Muscle of leg (tissue), 11 donors: ENCODE measurements around the gene PRR20G. TPM values are rescaled to one million over a fixed set of nuclear protein-coding genes. Genes with fewer than 3 reads are reported as not detected.

Source experiments
- DNase-seq: peaks from one replicate; pipeline ENCODE4 v3.0.0; 2013
- H3K27ac ChIP-seq: one replicate; pipeline ENCODE4 v1.5.1; 2013; ENCODE audit warnings: mild to moderate bottlenecking, low read length, control low read depth
- H3K27me3 ChIP-seq: one replicate; pipeline ENCODE4 v1.6.1; 2013; ENCODE audit warnings: low read length; ENCODE audit not compliant: control insufficient read depth, insufficient read depth
- H3K36me3 ChIP-seq: one replicate; pipeline ENCODE4 v1.6.1; 2013; ENCODE audit warnings: low read length; ENCODE audit not compliant: control insufficient read depth, insufficient read depth
- H3K4me1 ChIP-seq: one replicate; pipeline ENCODE4 v1.6.1; 2013; ENCODE audit warnings: low read length; ENCODE audit not compliant: control insufficient read depth, insufficient read depth
- H3K4me3 ChIP-seq: one replicate; pipeline ENCODE4 v1.5.1; 2013; ENCODE audit warnings: low read length, control low read depth
- H3K9me3 ChIP-seq: replicated peaks from 2 replicates; pipeline ENCODE4 v1.6.1; 2013; ENCODE audit warnings: low read depth, low read length; ENCODE audit not compliant: control insufficient read depth
- WGBS: methylation state at CpG from one replicate; pipeline ENCODE4 v1.1.5; 2013; ENCODE audit warnings: missing lambda C conversion rate; ENCODE audit not compliant: insufficient coverage; 5-methylcytosine and 5-hydroxymethylcytosine counted together
- polyA plus RNA-seq, 8 donors: library from polyadenylated mRNA; unstranded; fragments of 120-200 nt; gene quantifications; one replicate each; pipeline versions ENCODE4 v1.2.1 to v1.2.3, GENCODE V29; 2013; ENCODE audit warnings: inconsistent platforms in 1 of 8, low replicate concordance in 1 of 8; ENCODE audit not compliant: insufficient read length in 8 of 8, insufficient read depth in 1 of 8
- total RNA-seq: library from RNA; stranded (reverse); fragments of 120-200 nt; gene quantifications from one replicate; pipeline ENCODE4 v1.2.4, GENCODE V29; 2013

PRR20G gene
- total and polyA plus RNA-seq, 9 donors: not detected

- no peak overlapping the region for H3K27ac ChIP-seq
- no peaks in the 10 kb centered on the region for H3K36me3 ChIP-seq
- H3K4me3 ChIP-seq: no peak overlapping the region
- WGBS: 48% methylated on average over 3 of the region's 9 CpGs
- H3K27me3 ChIP-seq: peaks cover 3% of the 10 kb centered on the region
- no peaks in the 10 kb centered on the region for H3K9me3 ChIP-seq
- DNase-seq: no peak
- H3K4me1 ChIP-seq: no peaks in the 10 kb centered on the region
These were observed 1.2 kb downstream of the PRR20G start for GRCh38 chr3:127286571-127287140.

DNA sequence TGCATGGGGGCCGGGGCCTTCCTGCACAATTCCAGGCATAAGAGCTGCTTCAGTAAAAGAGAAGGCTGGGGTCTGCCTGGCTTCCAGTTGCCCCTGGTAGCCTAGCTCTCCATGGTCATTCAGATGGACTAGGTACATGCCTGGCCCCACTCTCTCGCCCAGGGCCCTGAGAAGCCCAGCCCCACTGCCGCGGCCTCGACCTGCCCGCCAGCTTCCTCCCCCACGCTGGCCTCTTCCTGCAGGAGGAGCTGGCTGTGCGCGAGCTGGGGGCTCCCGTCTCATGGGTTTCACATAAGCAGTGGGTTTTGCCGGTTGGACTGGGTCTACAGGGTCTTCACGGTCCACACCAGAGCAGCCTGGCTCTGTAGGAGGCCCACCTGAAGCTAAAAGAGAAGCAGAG lies 3.6 kb downstream of the PRR20G start:
- Histone ChIP-seq H3K27me3 (peaks cover 3% of the 10 kb centered on the region), H3K27ac (no peak overlapping the region), H3K36me3 (no peaks in the 10 kb centered on the region), H3K4me1 (no peaks in the 10 kb centered on the region), H3K4me3 (no peak overlapping the region), H3K9me3 (no peaks in the 10 kb centered on the region)
- WGBS: 85% methylated on average over 12 of the region's 12 CpGs
- DNase-seq: no peak

DNA sequence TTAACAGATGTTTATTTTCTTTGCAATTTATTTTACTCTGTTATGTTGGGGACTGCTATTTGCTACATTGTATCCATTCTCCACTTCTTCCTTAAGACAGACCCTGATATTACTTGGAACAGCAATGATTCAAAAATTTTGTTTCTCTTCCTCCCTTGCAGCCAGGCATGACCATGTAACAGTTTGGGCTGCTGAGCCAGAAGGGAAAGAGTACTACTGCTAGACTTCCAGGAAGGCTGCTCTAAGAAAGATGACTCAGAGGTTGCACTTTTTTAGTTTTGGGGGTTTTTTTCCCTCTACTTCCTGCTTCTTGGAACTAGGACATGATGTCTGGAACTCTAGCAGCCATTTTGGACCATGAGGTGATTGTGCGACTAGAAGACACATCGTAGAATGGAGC lies 10.3 kb downstream of the PRR20G start:
- peaks cover 4% of the 10 kb centered on the region for H3K27me3 ChIP-seq
- peaks cover 5% of the 10 kb centered on the region for H3K9me3 ChIP-seq
- no peak overlapping the region for H3K4me3 ChIP-seq
- no CpG with 5 or more reads among the region's 2 CpGs for WGBS
- peak; percentile 91 for DNase-seq
- no peaks in the 10 kb centered on the region for H3K36me3 ChIP-seq
- H3K27ac ChIP-seq: peak overlapping the region; percentile 36
- H3K4me1 ChIP-seq: no peaks in the 10 kb centered on the region

DNA sequence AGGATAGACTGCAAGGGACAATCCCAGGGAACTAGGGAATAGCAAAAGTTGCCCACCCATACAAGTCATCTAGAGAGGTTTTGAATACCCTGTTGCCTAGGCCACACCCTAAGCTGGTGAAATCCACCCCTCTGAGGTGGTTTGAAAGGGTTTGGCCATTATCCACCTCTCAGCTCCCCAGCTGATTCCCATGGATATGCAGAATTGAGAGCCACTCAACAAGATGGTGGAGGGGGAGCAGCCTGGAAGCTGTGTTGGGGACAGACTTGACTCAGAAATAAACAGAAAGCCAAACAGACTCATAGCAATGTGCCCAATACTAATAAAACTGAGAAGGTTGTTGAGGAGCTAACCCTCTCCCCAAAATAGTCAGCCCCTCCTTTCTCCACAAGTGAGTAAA lies 10.9 kb downstream of the PRR20G start:
- Histone ChIP-seq H3K9me3 (peaks cover 5% of the 10 kb centered on the region), H3K27me3 (peaks cover 4% of the 10 kb centered on the region), H3K4me1 (no peaks in the 10 kb centered on the region), H3K27ac (no peak overlapping the region), H3K36me3 (no peaks in the 10 kb centered on the region), H3K4me3 (no peak overlapping the region)
- peak; percentile 17 for DNase-seq

DNA sequence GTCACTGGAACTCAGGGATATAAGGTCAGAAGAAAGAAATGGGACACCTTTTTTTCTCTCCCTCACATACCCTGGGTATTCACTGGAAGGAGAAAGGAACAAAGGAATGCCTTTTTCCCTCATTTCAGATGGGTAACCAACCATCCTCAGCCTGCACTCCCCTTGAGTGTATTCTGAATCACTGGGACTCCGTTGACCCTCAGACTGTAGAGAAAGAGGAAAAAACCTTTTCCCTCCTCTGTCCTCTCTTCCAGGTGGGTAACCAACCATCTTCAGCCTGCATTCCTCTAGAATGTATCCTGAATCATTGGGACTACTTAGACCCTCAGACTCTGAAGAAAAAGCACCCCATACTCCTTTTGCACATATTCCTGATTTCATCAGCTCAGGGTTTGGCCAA lies 11.4 kb downstream of the PRR20G start:
- H3K27ac ChIP-seq: no peak overlapping the region
- DNase-seq: no peak
- H3K4me3 ChIP-seq: no peak overlapping the region
- peaks cover 5% of the 10 kb centered on the region for H3K9me3 ChIP-seq
- H3K36me3 ChIP-seq: no peaks in the 10 kb centered on the region
- WGBS: no CpG with 5 or more reads among the region's 1 CpG
- H3K4me1 ChIP-seq: no peaks in the 10 kb centered on the region
- H3K27me3 ChIP-seq: peaks cover 4% of the 10 kb centered on the region

DNA sequence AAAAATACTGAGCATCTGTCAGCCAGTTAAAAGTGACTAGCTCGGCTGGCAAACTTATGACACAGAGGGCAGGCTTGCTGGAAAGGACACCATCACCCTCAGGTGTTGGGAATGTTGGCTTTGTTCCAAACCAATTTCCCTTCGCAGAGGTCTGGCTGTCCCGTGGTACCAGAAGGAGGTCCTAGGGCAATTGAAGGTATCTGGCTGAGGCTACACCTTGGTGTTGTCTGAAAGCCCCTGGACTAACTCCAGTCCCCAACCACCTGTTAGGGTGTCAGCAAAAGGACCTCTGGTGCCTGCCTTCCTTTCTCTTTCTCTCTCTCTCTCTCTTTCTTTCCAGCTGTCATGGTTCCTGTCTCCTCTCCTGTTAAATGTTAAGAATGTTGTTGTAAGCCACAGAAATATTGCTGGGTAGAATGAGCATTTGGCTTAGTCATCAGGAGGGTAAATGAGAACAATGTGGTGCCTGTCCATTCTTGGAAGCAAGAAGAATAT lies 12.5 kb downstream of the PRR20G start:
- H3K4me3 ChIP-seq: no peak overlapping the region
- 78% methylated on average over 1 of the region's 3 CpGs for WGBS
- no peak overlapping the region for H3K27ac ChIP-seq
- no peaks in the 10 kb centered on the region for H3K36me3 ChIP-seq
- H3K4me1 ChIP-seq: no peaks in the 10 kb centered on the region
- no peak for DNase-seq
- peaks cover 4% of the 10 kb centered on the region for H3K27me3 ChIP-seq
- peaks cover 5% of the 10 kb centered on the region for H3K9me3 ChIP-seq

DNA sequence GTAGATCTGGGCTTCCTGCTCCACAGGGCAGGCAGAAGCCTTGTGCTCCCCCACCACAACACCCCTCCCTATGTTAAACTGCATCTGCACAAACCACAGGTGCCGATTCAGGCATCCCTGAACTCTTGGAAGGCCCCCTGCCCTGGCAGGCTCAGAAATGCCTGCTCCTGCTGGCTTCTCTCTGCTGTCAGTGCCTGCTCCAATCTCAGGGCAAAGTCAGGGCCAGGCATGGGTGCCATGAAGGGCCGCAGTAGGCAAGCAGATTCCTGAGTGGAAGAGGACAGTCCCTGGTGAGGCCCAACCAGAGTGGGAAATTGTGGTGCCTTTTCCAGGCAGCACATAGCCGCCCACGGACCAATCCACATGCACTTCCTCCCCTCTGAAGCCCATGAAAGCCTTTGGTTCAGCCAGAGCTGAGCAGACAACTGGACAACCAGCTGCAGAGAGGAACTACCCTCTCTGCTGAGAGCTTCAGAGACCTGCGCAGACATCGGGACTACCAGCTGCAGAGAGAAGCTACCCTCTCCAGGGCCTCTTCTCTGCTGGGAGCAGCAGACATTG lies 13.6 kb downstream of the PRR20G start:
- Histone ChIP-seq H3K27me3 (peaks cover 4% of the 10 kb centered on the region), H3K4me1 (no peaks in the 10 kb centered on the region), H3K36me3 (no peaks in the 10 kb centered on the region), H3K9me3 (peaks cover 8% of the 10 kb centered on the region), H3K27ac (no peak overlapping the region), H3K4me3 (no peak overlapping the region)
- DNase-seq: no peak
- WGBS: 83% methylated on average over 6 of the region's 6 CpGs

DNA sequence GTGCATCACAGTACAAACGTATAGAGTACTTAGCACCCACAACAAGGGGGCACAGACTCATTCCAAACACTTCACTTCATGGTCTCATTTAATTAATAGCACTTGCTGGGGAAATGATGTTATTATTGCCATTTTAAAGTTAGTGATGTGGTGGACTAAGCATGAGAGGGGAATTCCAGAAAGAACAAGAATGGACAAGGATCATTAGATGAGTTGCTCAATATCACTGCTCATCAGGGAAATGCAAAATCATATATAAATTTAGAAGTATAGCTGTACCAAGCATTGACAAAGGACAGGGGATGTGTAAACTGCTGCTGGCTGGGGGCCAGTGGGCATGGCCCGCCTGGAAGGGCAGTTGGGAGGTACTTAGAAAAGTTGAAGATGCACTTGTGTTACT lies 14.6 kb downstream of the PRR20G start:
- WGBS: no CpG with 5 or more reads among the region's 2 CpGs
- Histone ChIP-seq H3K27ac (no peak overlapping the region), H3K4me1 (no peaks in the 10 kb centered on the region), H3K9me3 (peaks cover 14% of the 10 kb centered on the region), H3K36me3 (no peaks in the 10 kb centered on the region), H3K27me3 (no peaks in the 10 kb centered on the region), H3K4me3 (no peak overlapping the region)
- no peak for DNase-seq

DNA sequence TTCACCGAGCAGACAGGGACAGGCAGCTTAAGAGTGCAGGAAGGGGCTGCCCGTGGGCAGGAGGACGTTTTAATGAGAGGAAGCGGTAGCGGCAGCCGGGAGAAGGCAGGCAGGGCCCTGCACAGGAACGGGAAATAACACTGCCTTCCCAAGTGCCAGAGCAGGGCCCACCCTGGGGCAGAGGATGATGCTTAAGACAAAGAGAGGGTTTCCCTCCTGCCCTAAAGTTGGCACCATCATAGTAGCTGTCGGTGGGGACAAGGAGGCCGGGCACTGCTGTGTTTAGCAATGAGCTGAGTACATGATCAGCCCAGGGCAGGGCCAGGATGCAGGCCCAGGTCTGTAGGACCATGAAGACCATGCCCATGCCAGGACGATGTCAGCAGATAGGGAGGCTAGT lies 21.7 kb downstream of the PRR20G start:
- peaks cover 11% of the 10 kb centered on the region for H3K9me3 ChIP-seq
- H3K4me3 ChIP-seq: no peak overlapping the region
- DNase-seq: no peak
- 61% methylated on average over 7 of the region's 10 CpGs for WGBS
- H3K27me3 ChIP-seq: peaks cover 2% of the 10 kb centered on the region
- no peaks in the 10 kb centered on the region for H3K4me1 ChIP-seq
- no peaks in the 10 kb centered on the region for H3K36me3 ChIP-seq
- no peak overlapping the region for H3K27ac ChIP-seq

GRCh38 chr3:127265581-127265981 lies 22.3 kb downstream of the PRR20G start:
- Histone ChIP-seq H3K27ac (no peak overlapping the region), H3K36me3 (no peaks in the 10 kb centered on the region), H3K27me3 (peaks cover 2% of the 10 kb centered on the region), H3K4me3 (no peak overlapping the region), H3K4me1 (no peaks in the 10 kb centered on the region), H3K9me3 (peaks cover 11% of the 10 kb centered on the region)
- no peak for DNase-seq
- WGBS: 87% methylated on average over 7 of the region's 7 CpGs
